ENCODE measurements around the gene BRS3.

DNA sequence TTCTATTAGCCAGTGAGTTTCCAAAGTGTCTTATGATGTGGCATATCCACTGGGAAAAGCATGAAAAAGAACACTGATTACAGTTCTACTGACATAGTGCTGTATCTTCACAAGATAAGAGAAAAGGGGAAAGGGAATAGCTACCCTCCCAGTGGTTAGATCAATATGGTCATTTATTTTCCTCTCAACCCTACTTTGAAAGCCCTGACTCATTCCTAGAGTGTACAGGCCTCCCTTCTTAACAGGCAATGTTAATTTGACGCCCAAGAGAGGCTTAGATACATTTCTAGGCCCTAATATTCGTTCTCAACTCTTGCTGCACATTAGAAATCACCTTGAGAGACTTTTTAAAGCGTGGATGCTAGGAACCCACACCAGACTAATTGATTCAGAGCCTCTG is 20.4 kb upstream of the BRS3 start:
- TF ChIP-seq CTCF (IDR thresholded peaks at IDR 0.05) (no peak), POLR2A (IDR thresholded peaks at IDR 0.05) (no peak)
